ENCODE data around the gene SGSH.
A peak's percentile ranks its signal among the peaks of the same experiment; 100 is the strongest.

The SGSH gene

DNA sequence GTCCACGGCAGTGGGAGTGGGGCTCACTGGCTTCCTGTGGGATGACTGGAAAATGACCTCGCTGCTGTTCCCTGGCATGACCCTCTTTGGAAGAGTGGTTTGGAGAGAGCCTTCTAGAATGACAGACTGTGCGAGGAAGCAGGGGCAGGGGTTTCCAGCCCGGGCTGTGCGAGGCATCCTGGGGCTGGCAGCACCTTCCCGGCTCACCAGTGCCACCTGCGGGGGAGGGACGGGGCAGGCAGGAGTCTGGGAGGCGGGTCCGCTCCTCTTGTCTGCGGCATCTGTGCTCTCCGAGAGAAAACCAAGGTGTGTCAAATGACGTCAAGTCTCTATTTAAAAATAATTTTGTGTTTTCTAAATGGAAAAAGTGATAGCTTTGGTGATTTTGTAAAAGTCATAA lies 32.7 kb upstream of the SGSH start:
- TF ChIP-seq, protein P1, sequence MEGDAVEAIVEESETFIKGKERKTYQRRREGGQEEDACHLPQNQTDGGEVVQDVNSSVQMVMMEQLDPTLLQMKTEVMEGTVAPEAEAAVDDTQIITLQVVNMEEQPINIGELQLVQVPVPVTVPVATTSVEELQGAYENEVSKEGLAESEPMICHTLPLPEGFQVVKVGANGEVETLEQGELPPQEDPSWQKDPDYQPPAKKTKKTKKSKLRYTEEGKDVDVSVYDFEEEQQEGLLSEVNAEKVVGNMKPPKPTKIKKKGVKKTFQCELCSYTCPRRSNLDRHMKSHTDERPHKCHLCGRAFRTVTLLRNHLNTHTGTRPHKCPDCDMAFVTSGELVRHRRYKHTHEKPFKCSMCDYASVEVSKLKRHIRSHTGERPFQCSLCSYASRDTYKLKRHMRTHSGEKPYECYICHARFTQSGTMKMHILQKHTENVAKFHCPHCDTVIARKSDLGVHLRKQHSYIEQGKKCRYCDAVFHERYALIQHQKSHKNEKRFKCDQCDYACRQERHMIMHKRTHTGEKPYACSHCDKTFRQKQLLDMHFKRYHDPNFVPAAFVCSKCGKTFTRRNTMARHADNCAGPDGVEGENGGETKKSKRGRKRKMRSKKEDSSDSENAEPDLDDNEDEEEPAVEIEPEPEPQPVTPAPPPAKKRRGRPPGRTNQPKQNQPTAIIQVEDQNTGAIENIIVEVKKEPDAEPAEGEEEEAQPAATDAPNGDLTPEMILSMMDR (IDR thresholded peaks at IDR 0.05; ENCODE audit: insufficient read depth, missing control alignments) = peak; percentile 35
- DNase-seq (ENCODE audit: insufficient read length, low spot score) (peak; percentile 51), FAIRE-seq (no peak)

DNA sequence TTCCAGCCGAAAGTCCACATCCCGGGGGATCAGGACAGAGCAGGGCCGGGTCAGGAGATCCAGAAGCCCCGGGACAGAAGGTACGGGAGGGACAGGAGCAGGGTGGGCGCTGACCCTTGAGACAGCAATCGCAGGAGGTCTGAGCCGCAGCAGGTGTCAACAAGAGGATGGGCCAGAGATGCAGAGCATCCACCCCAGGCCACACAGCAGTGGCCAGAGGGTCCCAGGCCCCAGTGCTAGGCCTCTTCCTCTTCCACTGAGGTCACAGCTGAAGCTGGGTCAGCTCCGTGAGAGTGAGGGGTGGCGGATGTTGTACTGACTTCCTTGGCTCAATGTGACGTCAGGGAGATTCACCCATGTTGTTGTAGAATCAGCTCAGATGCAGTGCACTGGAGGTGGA lies 31.8 kb upstream of the SGSH start:
- TF ChIP-seq, protein P1 (IDR thresholded peaks at IDR 0.05; ENCODE audit: insufficient read depth, missing control alignments) = no peak
- no peak for FAIRE-seq
- no peak for DNase-seq (ENCODE audit: insufficient read length, low spot score)

DNA sequence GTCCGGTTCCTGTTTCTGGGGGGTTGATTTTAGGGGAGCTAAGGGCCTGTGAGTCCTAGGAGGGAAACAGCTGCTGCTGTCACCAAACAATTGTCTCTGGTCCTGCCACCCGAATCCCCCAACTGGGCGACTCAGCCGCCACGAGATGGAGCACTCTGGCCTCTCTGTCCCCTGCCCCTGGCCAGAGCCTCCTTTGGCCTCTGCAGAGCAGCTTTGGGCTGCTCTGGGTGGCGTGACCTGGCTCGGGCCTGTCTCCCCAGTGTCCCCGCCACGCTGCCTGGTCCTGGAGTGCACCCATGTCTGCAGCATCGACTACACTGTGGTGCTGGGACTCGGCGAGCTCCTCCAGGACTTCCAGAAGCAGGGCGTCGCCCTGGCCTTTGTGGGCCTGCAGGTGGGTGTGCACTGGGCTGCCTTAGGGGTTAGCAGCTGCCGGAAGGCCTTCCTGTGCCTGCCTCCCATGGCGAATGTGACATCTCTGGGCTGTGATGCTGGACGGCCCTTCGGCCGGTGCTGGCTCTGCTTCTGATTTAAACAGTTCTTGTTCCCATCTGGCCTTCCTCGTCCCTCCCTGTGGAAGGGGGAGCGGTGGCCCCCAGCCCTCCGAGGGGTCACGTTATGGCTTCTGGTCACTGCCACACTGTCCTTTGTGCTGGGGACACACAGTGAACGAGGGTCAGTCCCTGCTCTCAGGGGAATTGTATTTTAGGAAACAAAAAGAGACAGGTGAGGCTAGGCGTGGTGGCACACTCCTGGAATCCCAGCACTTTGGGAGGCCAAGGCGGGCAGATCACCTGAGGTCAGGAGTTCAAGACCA lies 29.0 kb upstream of the SGSH start:
- no peak for DNase-seq (ENCODE audit: insufficient read length, low spot score)
- FAIRE-seq = no peak
- TF ChIP-seq, protein P1 (IDR thresholded peaks at IDR 0.05; ENCODE audit: insufficient read depth, missing control alignments) = no peak

DNA sequence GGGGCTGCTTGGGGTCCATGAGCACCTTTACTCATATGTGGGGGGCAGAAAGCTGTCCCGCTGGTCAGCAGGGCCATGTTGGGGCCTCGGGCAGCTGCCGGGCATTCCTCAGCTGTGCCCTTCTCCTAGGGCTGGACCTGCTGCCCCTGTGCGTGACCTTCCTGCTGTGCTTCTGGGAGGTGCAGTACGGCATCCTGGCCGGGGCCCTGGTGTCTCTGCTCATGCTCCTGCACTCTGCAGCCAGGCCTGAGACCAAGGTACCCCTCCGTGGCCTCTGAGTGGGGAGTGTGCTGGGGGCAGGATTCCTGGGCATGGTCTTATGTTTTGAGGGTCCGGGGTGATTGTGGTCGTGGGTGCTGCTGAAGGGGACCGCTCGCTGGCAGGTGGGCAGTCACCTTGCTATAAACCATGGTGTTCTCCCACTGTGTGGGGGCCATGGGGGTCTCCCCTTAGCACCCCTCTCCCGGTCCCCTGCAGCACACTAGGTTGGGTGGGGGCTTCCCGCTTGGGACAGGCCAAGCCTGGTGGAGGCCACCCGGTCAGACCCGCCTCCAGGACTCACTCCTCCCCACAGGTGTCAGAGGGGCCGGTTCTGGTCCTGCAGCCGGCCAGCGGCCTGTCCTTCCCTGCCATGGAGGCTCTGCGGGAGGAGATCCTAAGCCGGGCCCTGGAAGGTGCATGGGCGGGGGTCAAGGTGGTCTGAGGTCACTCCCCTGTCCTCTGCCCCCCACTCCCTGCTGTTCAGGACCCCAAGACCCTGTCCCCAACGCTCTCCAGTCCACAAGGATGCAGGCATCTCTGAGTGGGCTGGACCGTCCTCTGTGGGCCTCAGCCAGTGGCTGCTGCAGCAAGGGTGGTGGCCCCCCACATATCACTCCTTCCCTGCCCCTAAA lies 28.1 kb upstream of the SGSH start:
- FAIRE-seq (no peak), DNase-seq (ENCODE audit: insufficient read length, low spot score) (no peak)
- TF ChIP-seq, protein P1 (IDR thresholded peaks at IDR 0.05; ENCODE audit: insufficient read depth, missing control alignments) = no peak

DNA sequence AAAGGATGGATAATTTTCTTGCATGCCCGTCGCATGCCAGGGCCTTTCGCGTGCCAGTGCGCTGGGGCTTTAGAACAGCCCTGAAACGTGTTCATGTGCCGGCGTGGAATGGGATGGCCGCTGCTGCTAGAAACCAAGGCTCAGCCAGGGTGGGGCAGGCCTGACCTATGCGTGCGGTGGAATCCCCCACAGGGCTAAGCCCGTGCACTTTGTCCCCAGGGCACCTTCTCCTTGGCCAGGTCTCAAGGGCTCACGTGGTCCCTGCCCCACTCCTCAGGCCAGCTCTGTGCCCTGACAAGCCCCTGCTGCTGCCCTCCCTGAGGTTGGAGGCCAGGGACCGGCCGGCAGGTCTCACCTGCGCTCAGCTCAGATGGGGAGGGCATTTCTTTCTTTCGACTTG lies 27.4 kb upstream of the SGSH start:
- TF ChIP-seq, protein P1 (IDR thresholded peaks at IDR 0.05; ENCODE audit: insufficient read depth, missing control alignments) = no peak
- DNase-seq (ENCODE audit: insufficient read length, low spot score) = no peak
- no peak for FAIRE-seq

DNA sequence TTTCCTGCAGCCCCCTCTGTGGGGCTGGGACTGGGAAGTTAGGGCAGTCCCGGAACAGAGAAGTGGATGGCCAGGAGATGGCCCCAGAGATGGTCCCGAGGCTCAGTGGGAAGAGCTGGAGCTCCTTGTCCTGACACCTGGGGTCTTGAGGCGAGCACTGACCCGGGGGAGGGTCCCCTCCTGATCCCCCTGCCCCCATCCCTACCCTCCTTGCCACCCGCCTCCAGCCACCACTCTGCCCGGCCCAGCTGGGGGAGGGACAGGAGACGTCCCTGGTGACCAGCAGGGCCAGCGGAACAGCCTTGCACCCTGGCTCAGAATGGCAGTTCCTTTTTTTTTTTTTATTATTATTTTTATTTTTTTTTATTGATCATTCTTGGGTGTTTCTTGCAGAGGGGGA lies 26.6 kb upstream of the SGSH start:
- FAIRE-seq = no peak

More for the DNA sequence above, 26.6 kb upstream of the SGSH start:
- no peak for DNase-seq (ENCODE audit: insufficient read length, low spot score)
- TF ChIP-seq, protein P1 (IDR thresholded peaks at IDR 0.05; ENCODE audit: insufficient read depth, missing control alignments) = no peak

Measured in D721Med (cell line).